LNCAP (cell line): ENCODE data around the gene CALCOCO2.
A peak's percentile ranks its signal among the peaks of the same experiment; 100 is the strongest.

Experiments used
- CTCF ChIP-seq: fragments of 450-650 bp; IDR thresholded peaks from 2 replicates; pipeline ENCODE4 v1.5.1; 2017; ENCODE audit warnings: mild to moderate bottlenecking

Gene CALCOCO2

GRCh38 chr17:48799069-48799723 lies 31.6 kb upstream of the CALCOCO2 start:
- no peak for TF ChIP-seq CTCF

- no peak for TF ChIP-seq CTCF
Observed at GRCh38 chr17:48800626-48801217, 30.1 kb upstream of the CALCOCO2 start.

GRCh38 chr17:48804936-48805411 lies 25.9 kb upstream of the CALCOCO2 start:
- peak; percentile 95 for TF ChIP-seq CTCF

- no peak for TF ChIP-seq CTCF
Observed at GRCh38 chr17:48809182-48809581, 21.7 kb upstream of the CALCOCO2 start.

- no peak for TF ChIP-seq CTCF
Observed at GRCh38 chr17:48812001-48812400, 18.8 kb upstream of the CALCOCO2 start.

GRCh38 chr17:48814504-48814903 lies 16.3 kb upstream of the CALCOCO2 start:
- peak; percentile 84 for TF ChIP-seq CTCF

- TF ChIP-seq CTCF, result no peak
Observed at GRCh38 chr17:48815311-48815710, 15.5 kb upstream of the CALCOCO2 start.
